PC-3 (cell line): Measurements from ENCODE around the gene MAPKBP1.

Experiments
- EZH2phosphoT487 ChIP-seq: fragments of 300-600 bp; sonication (generic); IDR thresholded peaks from 2 replicates; pipeline ENCODE4 v1.6.1; 2018; ENCODE audit warnings: mild to moderate bottlenecking, antibody characterized with exemption, low read length, borderline replicate concordance
- TF ChIP-seq, protein P1 (sequence below): fragments of 300-600 bp; sonication (generic); conservative IDR thresholded peaks from 2 replicates; pipeline ENCODE4 v1.5.1; 2017; ENCODE audit warnings: antibody characterized with exemption, low read depth, mild to moderate bottlenecking, low read length

DNA sequence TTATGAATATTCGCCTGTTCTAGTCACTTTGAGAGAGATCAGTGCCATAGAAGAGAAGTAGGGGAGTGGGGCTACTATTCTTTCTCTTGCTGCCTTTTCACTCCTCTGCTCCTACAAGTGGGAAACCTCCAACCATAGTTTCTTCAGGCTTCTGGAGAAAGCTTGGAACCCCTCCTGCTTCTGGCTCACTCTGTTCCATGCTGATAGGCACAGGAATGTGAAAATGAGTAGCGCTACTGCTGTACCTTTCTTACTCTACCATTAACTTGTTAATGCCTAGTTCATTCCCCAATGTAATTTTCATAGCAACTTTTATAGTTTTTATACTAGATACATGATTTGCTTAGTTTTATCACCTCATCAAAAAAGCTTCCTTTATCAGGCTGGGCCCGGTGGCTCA lies 26.9 kb downstream of the MAPKBP1 start:
- TF ChIP-seq, protein P1, sequence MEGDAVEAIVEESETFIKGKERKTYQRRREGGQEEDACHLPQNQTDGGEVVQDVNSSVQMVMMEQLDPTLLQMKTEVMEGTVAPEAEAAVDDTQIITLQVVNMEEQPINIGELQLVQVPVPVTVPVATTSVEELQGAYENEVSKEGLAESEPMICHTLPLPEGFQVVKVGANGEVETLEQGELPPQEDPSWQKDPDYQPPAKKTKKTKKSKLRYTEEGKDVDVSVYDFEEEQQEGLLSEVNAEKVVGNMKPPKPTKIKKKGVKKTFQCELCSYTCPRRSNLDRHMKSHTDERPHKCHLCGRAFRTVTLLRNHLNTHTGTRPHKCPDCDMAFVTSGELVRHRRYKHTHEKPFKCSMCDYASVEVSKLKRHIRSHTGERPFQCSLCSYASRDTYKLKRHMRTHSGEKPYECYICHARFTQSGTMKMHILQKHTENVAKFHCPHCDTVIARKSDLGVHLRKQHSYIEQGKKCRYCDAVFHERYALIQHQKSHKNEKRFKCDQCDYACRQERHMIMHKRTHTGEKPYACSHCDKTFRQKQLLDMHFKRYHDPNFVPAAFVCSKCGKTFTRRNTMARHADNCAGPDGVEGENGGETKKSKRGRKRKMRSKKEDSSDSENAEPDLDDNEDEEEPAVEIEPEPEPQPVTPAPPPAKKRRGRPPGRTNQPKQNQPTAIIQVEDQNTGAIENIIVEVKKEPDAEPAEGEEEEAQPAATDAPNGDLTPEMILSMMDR, result no peak
- no peak for TF ChIP-seq EZH2phosphoT487
